D721Med (cell line): ENCODE measurements around the gene DDIAS.
"Not testable (repeated sequence)": the region's sequence is repeated elsewhere in the genome, so short reads cannot be mapped to it uniquely, and the experiment has no call there.

Source experiments
- DNase-seq: peaks from one replicate; pipeline ENCODE4 v3.0.0; 2011; ENCODE audit warnings: low spot score; ENCODE audit not compliant: insufficient read length
- FAIRE-seq: peaks from 2 replicates; lab custom pipeline; 2011; peaks lifted over from hg19 to GRCh38; lab: Jason Lieb, UNC
- TF ChIP-seq, protein P1 (sequence below): IDR thresholded peaks from 2 replicates; pipeline ENCODE4 v1.5.1; 2012; ENCODE audit warnings: mild to moderate bottlenecking, control low read depth; ENCODE audit not compliant: insufficient read depth; ENCODE audit errors: missing control alignments

The DDIAS gene

DNA sequence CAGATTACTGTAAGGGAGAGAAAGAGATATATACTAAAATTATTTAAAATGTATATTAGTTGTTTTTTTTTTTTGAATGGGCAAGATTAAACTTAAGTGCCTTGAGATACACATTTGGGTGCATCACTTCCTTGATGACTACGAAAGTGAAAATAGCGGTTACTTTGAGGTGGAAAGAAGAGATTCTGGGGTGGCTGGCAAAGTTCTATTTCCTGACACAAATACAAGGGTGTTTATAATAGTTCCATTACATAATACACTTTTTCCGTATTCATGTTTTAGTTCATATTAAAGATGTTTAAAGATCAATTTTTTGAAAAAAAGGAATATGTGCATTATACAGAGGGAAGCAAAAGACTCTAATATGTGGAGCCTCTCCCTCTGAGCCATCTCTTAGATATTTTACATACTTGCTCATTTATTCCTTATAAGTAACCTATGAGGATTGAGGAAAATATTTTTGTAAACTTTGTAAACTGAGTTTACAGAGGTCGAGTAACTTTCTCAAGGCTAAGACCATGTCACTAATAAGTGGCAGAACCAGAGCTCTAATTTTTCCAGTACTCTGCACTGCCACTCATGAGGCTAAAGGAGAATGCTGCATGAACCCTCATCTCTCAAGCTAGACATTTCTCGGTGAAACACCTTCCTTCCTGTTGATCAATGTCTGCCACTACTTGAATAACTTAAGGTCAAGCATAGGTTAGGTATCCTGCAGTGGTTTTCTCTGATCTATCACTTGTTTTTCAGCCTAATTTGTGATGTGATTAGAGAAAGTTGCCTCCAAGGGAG lies 58.6 kb downstream of the DDIAS start:
- DNase-seq (no peak), FAIRE-seq (no peak)
- TF ChIP-seq, protein P1, sequence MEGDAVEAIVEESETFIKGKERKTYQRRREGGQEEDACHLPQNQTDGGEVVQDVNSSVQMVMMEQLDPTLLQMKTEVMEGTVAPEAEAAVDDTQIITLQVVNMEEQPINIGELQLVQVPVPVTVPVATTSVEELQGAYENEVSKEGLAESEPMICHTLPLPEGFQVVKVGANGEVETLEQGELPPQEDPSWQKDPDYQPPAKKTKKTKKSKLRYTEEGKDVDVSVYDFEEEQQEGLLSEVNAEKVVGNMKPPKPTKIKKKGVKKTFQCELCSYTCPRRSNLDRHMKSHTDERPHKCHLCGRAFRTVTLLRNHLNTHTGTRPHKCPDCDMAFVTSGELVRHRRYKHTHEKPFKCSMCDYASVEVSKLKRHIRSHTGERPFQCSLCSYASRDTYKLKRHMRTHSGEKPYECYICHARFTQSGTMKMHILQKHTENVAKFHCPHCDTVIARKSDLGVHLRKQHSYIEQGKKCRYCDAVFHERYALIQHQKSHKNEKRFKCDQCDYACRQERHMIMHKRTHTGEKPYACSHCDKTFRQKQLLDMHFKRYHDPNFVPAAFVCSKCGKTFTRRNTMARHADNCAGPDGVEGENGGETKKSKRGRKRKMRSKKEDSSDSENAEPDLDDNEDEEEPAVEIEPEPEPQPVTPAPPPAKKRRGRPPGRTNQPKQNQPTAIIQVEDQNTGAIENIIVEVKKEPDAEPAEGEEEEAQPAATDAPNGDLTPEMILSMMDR = no peak

DNA sequence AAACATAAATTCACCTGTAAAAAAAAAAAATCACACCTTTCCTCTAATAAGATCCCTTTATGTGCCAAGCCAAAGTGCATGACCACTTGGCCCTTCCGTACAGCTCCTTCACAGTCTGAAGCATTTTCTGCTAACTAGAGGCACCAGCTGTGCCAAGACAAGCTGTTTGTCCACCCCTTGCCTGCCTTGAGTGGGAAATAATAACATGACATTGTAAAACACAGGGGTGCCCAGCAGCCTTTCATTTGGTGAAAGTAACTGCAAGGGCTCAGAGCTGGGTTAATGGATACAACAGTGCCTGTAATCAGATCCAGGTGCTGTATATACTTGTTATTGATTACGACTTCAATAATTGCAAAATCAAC lies 59.2 kb downstream of the DDIAS start:
- no peak for DNase-seq
- no peak for FAIRE-seq
- TF ChIP-seq, protein P1 = no peak

DNA sequence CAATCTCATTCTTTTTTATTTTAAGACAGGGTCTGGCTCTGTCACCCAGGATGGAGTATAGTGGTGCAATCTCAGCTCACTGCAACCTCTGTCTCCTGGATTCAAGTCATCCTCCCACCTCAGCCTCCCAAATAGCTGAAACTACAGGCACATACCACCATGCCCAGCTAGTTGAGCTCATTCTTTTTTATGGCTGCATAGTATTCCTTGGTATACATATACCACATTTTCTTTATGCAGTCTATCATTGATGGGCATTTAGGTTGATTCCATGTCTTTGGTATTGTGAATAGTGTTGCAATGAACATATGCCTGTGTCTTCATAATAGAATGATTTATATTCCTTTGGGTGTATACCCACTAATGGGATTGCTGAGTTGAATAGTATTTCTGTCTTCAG lies 60.5 kb downstream of the DDIAS start:
- FAIRE-seq, DNase-seq: not testable (repeated sequence)

DNA sequence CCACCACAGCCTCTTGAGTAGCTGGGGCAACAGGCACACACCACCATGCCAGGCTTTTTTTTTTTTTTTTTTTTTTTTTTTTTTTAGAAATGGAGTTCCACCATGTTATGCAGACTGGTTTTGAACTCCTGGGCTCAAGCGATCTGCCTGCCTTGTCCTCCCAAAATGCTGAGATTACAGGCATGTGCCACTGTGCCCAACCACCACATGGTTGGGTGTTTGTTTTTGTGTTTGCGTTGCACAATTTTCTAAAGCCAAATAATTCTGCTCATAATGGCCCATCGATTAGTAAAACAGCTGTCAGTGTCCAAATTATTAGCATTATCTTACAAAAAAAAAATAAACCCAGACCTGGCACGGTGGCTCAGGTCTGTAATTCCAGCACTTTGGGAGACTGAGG lies 65.8 kb downstream of the DDIAS start:
- no peak for FAIRE-seq
- TF ChIP-seq, protein P1 = no peak
- DNase-seq = no peak

DNA sequence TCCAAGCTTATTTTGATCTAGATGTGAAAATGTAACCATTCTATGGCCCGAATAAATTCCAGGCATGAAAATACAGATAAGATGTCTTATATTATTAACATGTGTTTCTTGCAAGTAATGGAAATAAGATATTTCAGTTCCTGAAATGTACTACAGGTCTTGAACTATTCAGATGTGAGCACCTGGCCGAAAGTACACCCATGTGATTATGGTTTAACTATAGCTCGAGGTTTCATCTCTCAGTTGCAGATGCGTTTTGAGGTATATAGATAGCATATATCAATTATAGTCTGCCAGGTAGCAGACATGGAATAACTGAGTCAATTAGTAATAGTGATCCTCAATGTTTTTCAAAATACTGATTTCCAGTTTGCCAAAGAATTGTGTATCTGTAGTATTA lies 68.3 kb downstream of the DDIAS start:
- DNase-seq (no peak), FAIRE-seq (no peak)
- TF ChIP-seq, protein P1 = no peak

DNA sequence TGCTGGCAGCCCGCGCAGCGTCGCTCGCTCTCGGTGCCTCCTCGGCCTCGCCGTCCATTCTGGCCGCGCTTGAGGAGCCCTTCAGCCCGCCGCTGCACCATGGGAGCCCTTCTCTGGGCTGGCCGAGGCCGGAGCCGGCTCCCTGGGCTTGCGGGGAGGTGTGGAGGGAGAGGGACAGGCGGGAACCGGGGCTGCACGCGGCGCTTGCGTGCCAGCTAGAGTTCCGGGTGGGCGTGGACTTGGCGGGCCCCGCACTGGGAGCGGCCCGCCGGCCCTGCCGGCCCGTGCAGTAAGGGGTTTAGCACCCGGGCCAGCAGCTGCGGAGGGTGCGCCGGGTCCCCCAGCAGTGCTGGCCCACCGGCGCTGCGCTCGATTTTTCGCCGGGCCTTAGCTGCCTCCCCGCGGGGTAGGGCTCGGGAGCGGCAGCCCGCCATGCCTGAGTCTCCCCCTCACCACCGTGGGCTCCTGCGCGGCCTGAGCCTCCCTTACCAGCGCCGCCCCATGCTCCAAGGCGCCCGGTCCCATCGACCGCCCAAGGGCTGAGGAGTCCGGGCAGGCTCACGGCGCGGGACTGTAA lies 69.1 kb downstream of the DDIAS start:
- DNase-seq, FAIRE-seq: not testable (repeated sequence)

DNA sequence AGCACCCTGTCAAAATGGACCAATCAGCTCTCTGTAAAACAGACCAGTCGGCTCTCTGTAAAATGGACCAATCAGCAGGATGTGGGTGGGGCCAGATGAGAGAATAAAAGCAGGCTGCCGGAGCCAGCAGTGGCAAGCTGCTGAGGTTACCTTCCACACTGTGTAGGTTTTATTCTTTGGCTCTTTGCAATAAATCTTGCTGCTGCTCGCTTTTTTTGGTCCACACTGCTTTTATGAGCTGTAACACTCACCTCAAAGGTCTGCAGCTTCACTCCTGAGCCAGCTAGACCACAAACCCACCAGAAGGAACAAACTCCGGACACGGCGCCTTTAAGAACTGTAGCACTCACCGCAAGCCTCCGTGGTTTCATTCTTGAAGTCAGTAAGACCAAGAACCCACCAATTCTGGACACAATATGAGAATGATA lies 70.0 kb downstream of the DDIAS start:
- DNase-seq, FAIRE-seq: not testable (repeated sequence)

DNA sequence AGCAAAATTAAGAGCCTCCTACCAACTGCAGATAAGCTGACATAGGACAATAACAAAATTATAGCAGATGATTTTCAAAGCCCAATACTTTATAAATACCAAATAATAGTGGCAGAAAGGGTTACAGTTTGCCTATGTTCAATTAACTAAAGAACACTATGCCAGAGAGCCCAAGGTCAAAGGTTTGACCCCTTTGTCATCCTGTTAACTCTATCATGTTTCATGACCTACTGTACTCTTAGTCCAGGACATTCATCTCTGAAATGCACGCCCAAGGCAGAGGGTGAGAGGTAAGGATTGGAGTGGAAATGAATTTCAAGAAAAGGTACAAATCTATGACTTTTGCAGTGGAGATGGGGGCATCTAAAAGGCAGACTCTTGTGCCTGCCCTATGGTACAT lies 70.6 kb downstream of the DDIAS start:
- TF ChIP-seq, protein P1 = no peak
- DNase-seq (no peak), FAIRE-seq (no peak)
